ENCODE results near the gene LRRC3.
"Not testable (repeated sequence)": the region's sequence is repeated elsewhere in the genome, so short reads cannot be mapped to it uniquely, and the experiment has no call there.

LRRC3 gene

GRCh38 chr21:44466351-44466954 lies 11.1 kb downstream of the LRRC3 start:
- in situ Hi-C loops (cut with HindIII; ENCODE audit: low pct_ligation_motif_present, low pct_unique_long_range_greater_than_20kb, low sequenced_read_pairs): no loop called here
- DNase-seq: no peak

GRCh38 chr21:44466996-44467858 lies 11.9 kb downstream of the LRRC3 start:
- in situ Hi-C loops (cut with HindIII; ENCODE audit: low pct_ligation_motif_present, low pct_unique_long_range_greater_than_20kb, low sequenced_read_pairs): no loop called here
- DNase-seq: no peak

- DNase-seq: no peak
- in situ Hi-C loops (cut with HindIII; ENCODE audit: low pct_ligation_motif_present, low pct_unique_long_range_greater_than_20kb, low sequenced_read_pairs): no loop called here
Measured at GRCh38 chr21:44467859-44468195, 12.5 kb downstream of the LRRC3 start.

- in situ Hi-C loops (cut with HindIII; ENCODE audit: low pct_ligation_motif_present, low pct_unique_long_range_greater_than_20kb, low sequenced_read_pairs): no loop called here
- DNase-seq: no peak
Measured at GRCh38 chr21:44471341-44471740, 16.0 kb downstream of the LRRC3 start.

- in situ Hi-C loops (cut with HindIII; ENCODE audit: low pct_ligation_motif_present, low pct_unique_long_range_greater_than_20kb, low sequenced_read_pairs): no loop called here
- DNase-seq: no peak
Measured at GRCh38 chr21:44471996-44472395, 16.7 kb downstream of the LRRC3 start.

- DNase-seq: no peak
- in situ Hi-C loops (cut with HindIII; ENCODE audit: low pct_ligation_motif_present, low pct_unique_long_range_greater_than_20kb, low sequenced_read_pairs): no loop called here
Measured at GRCh38 chr21:44473915-44474555, 18.7 kb downstream of the LRRC3 start.

GRCh38 chr21:44475266-44475845 lies 20.0 kb downstream of the LRRC3 start:
- no peak for DNase-seq
- in situ Hi-C loops (cut with HindIII; ENCODE audit: low pct_ligation_motif_present, low pct_unique_long_range_greater_than_20kb, low sequenced_read_pairs): no loop called here

GRCh38 chr21:44477131-44477530 lies 21.8 kb downstream of the LRRC3 start:
- in situ Hi-C loops (cut with HindIII; ENCODE audit: low pct_ligation_motif_present, low pct_unique_long_range_greater_than_20kb, low sequenced_read_pairs): no loop called here
- no peak for DNase-seq

- DNase-seq: no peak
- in situ Hi-C loops (cut with HindIII; ENCODE audit: low pct_ligation_motif_present, low pct_unique_long_range_greater_than_20kb, low sequenced_read_pairs): no loop called here
Measured at GRCh38 chr21:44477712-44478111, 22.4 kb downstream of the LRRC3 start.

GRCh38 chr21:44478124-44478800 lies 23.0 kb downstream of the LRRC3 start:
- in situ Hi-C loops (cut with HindIII; ENCODE audit: low pct_ligation_motif_present, low pct_unique_long_range_greater_than_20kb, low sequenced_read_pairs): no loop called here
- no peak for DNase-seq

- DNase-seq: no peak
- in situ Hi-C loops (cut with HindIII; ENCODE audit: low pct_ligation_motif_present, low pct_unique_long_range_greater_than_20kb, low sequenced_read_pairs): no loop called here
Measured at GRCh38 chr21:44478801-44479167, 23.5 kb downstream of the LRRC3 start.

- DNase-seq: peak; percentile 24
Measured at GRCh38 chr21:44479556-44480199, 24.4 kb downstream of the LRRC3 start.

GRCh38 chr21:44480200-44481053 lies 25.1 kb downstream of the LRRC3 start:
- DNase-seq: no peak
- in situ Hi-C loops (cut with HindIII; ENCODE audit: low pct_ligation_motif_present, low pct_unique_long_range_greater_than_20kb, low sequenced_read_pairs): no loop called here

More at GRCh38 chr21:44479556-44480199, 24.4 kb downstream of the LRRC3 start:
- in situ Hi-C loops (cut with HindIII; ENCODE audit: low pct_ligation_motif_present, low pct_unique_long_range_greater_than_20kb, low sequenced_read_pairs): not testable (repeated sequence)

GRCh38 chr21:44482581-44483287 lies 27.4 kb downstream of the LRRC3 start:
- in situ Hi-C loops (cut with HindIII; ENCODE audit: low pct_ligation_motif_present, low pct_unique_long_range_greater_than_20kb, low sequenced_read_pairs): no loop called here
- DNase-seq: no peak

- DNase-seq: no peak
- in situ Hi-C loops (cut with HindIII; ENCODE audit: low pct_ligation_motif_present, low pct_unique_long_range_greater_than_20kb, low sequenced_read_pairs): no loop called here
Measured at GRCh38 chr21:44483288-44484237, 28.3 kb downstream of the LRRC3 start.
